HL-60 (cell line): Measurements from ENCODE around the gene GOLGA6L10.

Experiments used
- DNase-seq, 2 experiments: peaks; one replicate each; pipeline ENCODE4 v3.0.0-alpha.2; 2010 to 2020; ENCODE audit warnings: low read depth in 1 of 2, low spot score in 1 of 2
- H3K27ac ChIP-seq: fragments of 250-450 bp; sonication (Bioruptor Pico); replicated peaks from 2 replicates; pipeline ENCODE4 v1.5.1; 2020; ENCODE audit warnings: mild to moderate bottlenecking, moderate library complexity
- H3K27me3 ChIP-seq: fragments of 250-450 bp; sonication (Bioruptor Pico); 2 replicates; pipeline ENCODE4 v1.5.1; 2021; ENCODE audit warnings: mild to moderate bottlenecking, moderate library complexity; ENCODE audit not compliant: insufficient read depth, poor library complexity, severe bottlenecking
- H3K4me3 ChIP-seq: replicated peaks from 2 replicates; pipeline ENCODE4 v1.5.1; 2011; ENCODE audit warnings: mild to moderate bottlenecking, control low read depth, low read length; ENCODE audit not compliant: insufficient read depth
- GABPA ChIP-seq: IDR thresholded peaks from 2 replicates; pipeline ENCODE4 v1.6.1; 2012; ENCODE audit warnings: low read depth
- POLR2AphosphoS5 ChIP-seq: IDR thresholded peaks from 2 replicates; pipeline ENCODE4 v1.6.1; 2012; ENCODE audit warnings: low read depth
- SPI1 ChIP-seq: IDR thresholded peaks from 2 replicates; pipeline ENCODE4 v1.6.1; 2012; ENCODE audit warnings: low read depth, mild to moderate bottlenecking, borderline replicate concordance
- TF ChIP-seq, protein P1 (sequence below): IDR thresholded peaks from one replicate; pipeline ENCODE4 v1.5.1; 2011; ENCODE audit warnings: low read length, control low read depth, inconsistent platforms; ENCODE audit not compliant: insufficient read depth
- TF ChIP-seq, protein P2 (sequence below): IDR thresholded peaks from 2 replicates; pipeline ENCODE4 v1.6.1; 2012; ENCODE audit warnings: low read depth; ENCODE audit not compliant: insufficient replicate concordance

The GOLGA6L10 gene

DNA sequence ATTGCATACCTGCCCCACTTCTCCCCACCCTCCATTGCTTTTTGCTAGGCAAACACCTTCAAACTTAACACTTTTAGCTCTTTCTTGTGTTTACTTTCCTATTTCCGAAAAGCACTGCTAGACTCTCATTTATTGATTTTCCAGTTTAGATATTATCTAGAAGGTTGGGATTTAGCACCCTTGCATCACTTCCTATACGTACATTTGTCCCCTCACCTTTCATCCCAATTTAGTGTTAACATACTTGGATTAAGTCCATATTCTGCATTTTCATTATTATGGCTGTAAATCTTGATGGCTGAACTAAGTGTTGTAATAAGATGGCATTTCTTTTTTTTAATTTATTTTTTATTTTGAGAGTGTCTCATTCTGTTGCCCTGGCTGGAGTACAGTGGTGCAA, 39.5 kb downstream of the GOLGA6L10 start:
- Histone ChIP-seq H3K4me3 (no peak overlapping the region), H3K27ac (no peak overlapping the region), H3K27me3 (no peaks in the 10 kb centered on the region)
- no peak for DNase-seq
- TF ChIP-seq GABPA = no peak
- TF ChIP-seq, protein P1, sequence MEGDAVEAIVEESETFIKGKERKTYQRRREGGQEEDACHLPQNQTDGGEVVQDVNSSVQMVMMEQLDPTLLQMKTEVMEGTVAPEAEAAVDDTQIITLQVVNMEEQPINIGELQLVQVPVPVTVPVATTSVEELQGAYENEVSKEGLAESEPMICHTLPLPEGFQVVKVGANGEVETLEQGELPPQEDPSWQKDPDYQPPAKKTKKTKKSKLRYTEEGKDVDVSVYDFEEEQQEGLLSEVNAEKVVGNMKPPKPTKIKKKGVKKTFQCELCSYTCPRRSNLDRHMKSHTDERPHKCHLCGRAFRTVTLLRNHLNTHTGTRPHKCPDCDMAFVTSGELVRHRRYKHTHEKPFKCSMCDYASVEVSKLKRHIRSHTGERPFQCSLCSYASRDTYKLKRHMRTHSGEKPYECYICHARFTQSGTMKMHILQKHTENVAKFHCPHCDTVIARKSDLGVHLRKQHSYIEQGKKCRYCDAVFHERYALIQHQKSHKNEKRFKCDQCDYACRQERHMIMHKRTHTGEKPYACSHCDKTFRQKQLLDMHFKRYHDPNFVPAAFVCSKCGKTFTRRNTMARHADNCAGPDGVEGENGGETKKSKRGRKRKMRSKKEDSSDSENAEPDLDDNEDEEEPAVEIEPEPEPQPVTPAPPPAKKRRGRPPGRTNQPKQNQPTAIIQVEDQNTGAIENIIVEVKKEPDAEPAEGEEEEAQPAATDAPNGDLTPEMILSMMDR = no peak
- TF ChIP-seq, protein P2, sequence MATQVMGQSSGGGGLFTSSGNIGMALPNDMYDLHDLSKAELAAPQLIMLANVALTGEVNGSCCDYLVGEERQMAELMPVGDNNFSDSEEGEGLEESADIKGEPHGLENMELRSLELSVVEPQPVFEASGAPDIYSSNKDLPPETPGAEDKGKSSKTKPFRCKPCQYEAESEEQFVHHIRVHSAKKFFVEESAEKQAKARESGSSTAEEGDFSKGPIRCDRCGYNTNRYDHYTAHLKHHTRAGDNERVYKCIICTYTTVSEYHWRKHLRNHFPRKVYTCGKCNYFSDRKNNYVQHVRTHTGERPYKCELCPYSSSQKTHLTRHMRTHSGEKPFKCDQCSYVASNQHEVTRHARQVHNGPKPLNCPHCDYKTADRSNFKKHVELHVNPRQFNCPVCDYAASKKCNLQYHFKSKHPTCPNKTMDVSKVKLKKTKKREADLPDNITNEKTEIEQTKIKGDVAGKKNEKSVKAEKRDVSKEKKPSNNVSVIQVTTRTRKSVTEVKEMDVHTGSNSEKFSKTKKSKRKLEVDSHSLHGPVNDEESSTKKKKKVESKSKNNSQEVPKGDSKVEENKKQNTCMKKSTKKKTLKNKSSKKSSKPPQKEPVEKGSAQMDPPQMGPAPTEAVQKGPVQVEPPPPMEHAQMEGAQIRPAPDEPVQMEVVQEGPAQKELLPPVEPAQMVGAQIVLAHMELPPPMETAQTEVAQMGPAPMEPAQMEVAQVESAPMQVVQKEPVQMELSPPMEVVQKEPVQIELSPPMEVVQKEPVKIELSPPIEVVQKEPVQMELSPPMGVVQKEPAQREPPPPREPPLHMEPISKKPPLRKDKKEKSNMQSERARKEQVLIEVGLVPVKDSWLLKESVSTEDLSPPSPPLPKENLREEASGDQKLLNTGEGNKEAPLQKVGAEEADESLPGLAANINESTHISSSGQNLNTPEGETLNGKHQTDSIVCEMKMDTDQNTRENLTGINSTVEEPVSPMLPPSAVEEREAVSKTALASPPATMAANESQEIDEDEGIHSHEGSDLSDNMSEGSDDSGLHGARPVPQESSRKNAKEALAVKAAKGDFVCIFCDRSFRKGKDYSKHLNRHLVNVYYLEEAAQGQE = no peak
- no peak for TF ChIP-seq POLR2AphosphoS5
- TF ChIP-seq SPI1 = no peak

DNA sequence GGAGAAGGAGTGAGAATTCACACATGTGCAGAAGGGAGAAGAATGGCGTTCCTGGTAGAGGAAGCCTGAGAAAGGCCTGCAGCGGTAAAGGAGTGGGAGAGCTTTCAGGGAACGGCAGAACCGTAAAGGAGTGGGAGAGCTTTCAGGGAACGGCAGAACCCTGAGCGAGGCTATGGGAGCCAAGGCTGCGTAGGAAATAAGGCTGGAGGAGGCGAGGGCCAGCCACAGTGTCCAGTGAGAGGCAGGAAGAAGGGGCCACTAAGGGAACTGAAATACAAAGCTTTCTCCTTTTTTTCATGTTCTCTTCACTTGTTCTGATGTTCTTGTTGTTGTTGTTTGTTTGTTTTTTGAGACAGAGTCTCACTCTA, 41.6 kb downstream of the GOLGA6L10 start:
- no peaks in the 10 kb centered on the region for H3K27me3 ChIP-seq
- no peak overlapping the region for H3K27ac ChIP-seq
- DNase-seq = no peak
- H3K4me3 ChIP-seq = no peak overlapping the region
- no peak for TF ChIP-seq GABPA
- TF ChIP-seq, protein P1 = no peak
- TF ChIP-seq POLR2AphosphoS5 = no peak
- no peak for TF ChIP-seq SPI1
- TF ChIP-seq, protein P2 = no peak

DNA sequence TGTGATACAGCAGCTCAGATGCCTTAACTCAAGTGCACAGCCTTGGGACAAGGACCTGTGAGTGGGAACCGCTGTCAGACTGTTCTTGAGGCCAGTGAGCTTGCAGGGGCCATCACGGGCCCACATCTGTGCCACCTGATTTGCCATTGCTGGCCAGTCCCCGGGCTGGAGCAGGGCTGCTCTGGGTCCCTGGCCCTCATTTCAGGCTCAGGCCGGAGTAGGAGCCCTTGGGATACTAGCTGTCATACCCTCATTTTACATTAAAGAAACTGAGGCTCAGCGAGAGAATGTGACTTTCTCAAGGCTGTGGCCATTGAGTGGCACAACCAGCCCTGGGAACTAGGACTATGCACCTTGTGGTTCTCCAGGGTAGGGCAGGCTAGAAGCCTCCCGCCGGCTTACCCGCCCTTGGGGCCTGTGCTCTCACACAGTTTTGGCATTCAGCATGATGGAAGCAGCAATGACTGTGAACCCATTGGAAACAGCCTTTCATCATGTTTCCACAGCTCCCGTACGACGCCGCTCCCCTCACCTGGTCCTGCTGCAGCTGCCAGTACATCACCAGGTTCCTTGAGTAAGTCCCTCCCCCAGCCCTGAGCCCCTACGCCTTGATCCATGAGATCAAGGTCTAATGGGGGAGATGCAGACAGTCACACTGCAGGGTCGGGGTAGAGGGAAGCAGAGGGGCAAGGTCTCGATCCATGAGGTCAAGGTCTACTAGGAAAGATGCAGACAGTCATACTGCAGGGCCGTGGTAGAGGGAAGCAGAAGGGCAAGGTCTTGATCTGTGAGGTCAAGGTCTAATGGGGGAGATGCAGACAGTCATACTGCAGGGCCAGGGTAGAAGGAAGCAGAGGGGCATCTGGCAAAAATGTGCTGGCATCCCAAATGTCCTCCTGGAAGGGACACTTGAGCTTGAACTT, 42.2 kb downstream of the GOLGA6L10 start:
- H3K4me3 ChIP-seq = no peak overlapping the region
- TF ChIP-seq GABPA (no peak), POLR2AphosphoS5 (no peak), SPI1 (no peak)
- TF ChIP-seq, protein P2 = no peak
- TF ChIP-seq, protein P1 = no peak
- no peak for DNase-seq

More for the DNA sequence above, 42.2 kb downstream of the GOLGA6L10 start:
- Histone ChIP-seq H3K27me3 (no peaks in the 10 kb centered on the region), H3K27ac (no peak overlapping the region)
